ENCODE measurements around the gene FRMD4B.
"Not testable (repeated sequence)": the region's sequence is repeated elsewhere in the genome, so short reads cannot be mapped to it uniquely, and the experiment has no call there.

GRCh38 chr3:69322512-69322911 is 63.4 kb downstream of the FRMD4B start:
- TF ChIP-seq POLR2A (IDR thresholded peaks at IDR 0.05): not testable (repeated sequence)
- TF ChIP-seq, protein P1, sequence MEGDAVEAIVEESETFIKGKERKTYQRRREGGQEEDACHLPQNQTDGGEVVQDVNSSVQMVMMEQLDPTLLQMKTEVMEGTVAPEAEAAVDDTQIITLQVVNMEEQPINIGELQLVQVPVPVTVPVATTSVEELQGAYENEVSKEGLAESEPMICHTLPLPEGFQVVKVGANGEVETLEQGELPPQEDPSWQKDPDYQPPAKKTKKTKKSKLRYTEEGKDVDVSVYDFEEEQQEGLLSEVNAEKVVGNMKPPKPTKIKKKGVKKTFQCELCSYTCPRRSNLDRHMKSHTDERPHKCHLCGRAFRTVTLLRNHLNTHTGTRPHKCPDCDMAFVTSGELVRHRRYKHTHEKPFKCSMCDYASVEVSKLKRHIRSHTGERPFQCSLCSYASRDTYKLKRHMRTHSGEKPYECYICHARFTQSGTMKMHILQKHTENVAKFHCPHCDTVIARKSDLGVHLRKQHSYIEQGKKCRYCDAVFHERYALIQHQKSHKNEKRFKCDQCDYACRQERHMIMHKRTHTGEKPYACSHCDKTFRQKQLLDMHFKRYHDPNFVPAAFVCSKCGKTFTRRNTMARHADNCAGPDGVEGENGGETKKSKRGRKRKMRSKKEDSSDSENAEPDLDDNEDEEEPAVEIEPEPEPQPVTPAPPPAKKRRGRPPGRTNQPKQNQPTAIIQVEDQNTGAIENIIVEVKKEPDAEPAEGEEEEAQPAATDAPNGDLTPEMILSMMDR (IDR thresholded peaks at IDR 0.05): not testable (repeated sequence)

All from lower leg skin (tissue), 3 donors.